GM06990 (cell line): ENCODE data around the gene PPP1R37.

Source experiments
- DNase-seq: peaks from one replicate; pipeline ENCODE4 v3.0.0-alpha.2; 2011; ENCODE audit not compliant: insufficient read length; ENCODE audit errors: extremely low read depth
- H3K27me3 ChIP-seq: replicated peaks from 2 replicates; pipeline ENCODE4 v1.6.0; 2011; ENCODE audit warnings: low read length; ENCODE audit not compliant: control insufficient read depth, insufficient read depth
- H3K36me3 ChIP-seq: 2 replicates; pipeline ENCODE4 v1.5.1; 2011; ENCODE audit warnings: low read length; ENCODE audit not compliant: control insufficient read depth, insufficient read depth
- H3K4me3 ChIP-seq: replicated peaks from 2 replicates; pipeline ENCODE4 v1.5.1; 2011; ENCODE audit warnings: low read depth, mild to moderate bottlenecking, control low read depth, low read length
- TF ChIP-seq, protein P1 (sequence below): IDR thresholded peaks from 2 replicates; pipeline ENCODE4 v1.5.1; 2011; ENCODE audit warnings: low read length, control low read depth, mild to moderate bottlenecking, inconsistent platforms; ENCODE audit not compliant: insufficient read depth, poor library complexity, severe bottlenecking

The PPP1R37 gene

DNA sequence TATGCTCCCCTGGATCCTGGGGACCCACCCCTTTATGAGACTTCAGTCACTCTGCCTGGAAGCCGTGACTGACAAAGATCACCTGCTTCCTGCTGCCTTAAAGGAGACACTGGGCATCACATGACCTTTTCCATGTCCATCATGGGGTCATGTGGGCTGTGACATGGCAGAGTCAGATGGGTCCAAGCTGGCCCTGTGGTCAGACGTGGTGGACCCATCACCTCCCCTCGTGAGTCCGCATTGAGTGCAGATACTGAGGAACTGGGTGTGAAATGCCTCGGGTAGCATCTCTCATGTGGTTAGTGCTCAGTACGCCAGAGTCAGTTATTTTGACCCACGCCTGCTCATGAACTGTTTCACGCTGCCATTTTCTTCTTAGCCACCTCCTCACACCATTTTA, 40.7 kb downstream of the PPP1R37 start:
- Histone ChIP-seq H3K4me3 (no peak overlapping the region), H3K27me3 (no peaks in the 10 kb centered on the region), H3K36me3 (no peaks in the 10 kb centered on the region)
- TF ChIP-seq, protein P1, sequence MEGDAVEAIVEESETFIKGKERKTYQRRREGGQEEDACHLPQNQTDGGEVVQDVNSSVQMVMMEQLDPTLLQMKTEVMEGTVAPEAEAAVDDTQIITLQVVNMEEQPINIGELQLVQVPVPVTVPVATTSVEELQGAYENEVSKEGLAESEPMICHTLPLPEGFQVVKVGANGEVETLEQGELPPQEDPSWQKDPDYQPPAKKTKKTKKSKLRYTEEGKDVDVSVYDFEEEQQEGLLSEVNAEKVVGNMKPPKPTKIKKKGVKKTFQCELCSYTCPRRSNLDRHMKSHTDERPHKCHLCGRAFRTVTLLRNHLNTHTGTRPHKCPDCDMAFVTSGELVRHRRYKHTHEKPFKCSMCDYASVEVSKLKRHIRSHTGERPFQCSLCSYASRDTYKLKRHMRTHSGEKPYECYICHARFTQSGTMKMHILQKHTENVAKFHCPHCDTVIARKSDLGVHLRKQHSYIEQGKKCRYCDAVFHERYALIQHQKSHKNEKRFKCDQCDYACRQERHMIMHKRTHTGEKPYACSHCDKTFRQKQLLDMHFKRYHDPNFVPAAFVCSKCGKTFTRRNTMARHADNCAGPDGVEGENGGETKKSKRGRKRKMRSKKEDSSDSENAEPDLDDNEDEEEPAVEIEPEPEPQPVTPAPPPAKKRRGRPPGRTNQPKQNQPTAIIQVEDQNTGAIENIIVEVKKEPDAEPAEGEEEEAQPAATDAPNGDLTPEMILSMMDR = no peak
- DNase-seq = no peak

DNA sequence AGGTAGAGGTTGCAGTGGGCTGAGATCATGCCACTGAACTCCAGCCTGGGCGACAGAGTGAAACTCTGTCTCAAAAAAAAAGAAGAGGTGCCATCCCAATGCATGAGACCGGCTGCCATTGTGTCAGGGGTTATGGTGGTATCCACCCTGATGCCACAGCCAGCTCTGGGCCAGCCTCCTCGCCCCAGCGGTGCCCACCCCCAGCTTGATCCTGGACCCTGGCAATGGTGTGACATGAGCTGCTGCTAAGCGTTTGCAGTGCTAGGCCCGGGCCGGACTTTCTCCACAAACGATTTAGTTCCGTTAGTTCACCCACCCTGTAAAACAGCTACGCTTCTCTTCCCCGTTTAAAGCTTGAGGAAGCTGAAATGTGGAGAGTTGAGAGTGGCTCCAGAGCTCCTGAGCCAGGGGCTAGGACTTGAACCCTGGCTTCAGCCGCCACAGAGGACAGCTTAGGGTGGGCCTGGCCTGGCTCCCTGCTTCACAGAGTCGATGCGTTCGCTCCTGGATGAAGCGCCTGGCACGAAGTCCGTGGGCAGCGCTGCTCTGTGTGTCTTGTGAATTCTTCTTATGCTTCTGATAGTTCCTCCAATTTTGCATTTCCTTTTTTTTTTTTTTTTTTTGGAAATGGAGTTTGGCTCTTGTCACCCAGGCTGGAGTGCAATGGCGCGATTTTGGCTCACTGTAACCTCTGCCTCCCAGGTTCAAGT, 42.4 kb downstream of the PPP1R37 start:
- Histone ChIP-seq H3K27me3 (no peaks in the 10 kb centered on the region), H3K36me3 (no peaks in the 10 kb centered on the region), H3K4me3 (no peak overlapping the region)
- TF ChIP-seq, protein P1 = no peak
- no peak for DNase-seq

DNA sequence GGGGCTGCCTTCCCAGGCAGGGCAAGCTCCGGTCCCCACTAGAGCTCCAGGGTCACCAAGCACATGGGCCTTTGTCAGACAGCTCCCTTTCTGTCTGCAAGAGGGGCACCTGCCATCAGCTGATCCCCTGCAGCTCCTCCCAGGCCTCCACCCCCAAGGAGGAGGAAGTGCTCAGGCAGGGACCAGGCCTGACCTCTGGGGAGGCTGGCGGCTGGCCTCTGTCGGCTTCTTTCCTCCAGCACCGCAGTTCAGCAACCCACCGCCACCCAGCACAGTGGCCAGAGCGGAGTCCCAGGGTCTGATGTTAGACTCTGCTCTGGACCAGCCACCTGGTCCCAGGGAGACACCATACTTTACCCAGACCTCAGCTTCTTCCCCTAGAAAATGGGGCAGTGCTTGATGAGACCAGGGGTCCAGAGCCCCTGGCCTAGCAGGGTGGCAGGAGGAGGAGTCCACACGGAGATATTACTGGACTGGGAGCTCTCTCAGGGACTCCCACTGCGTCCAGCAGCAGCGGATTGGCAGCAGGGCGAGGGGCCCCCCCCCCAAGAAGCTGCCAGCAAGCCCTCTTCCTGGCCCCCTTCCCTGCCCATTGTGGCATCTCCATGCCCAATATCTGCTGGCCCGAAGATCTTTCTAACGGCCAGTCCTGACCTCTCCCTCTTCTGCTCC, 43.7 kb downstream of the PPP1R37 start:
- DNase-seq = peak; percentile 52

DNA sequence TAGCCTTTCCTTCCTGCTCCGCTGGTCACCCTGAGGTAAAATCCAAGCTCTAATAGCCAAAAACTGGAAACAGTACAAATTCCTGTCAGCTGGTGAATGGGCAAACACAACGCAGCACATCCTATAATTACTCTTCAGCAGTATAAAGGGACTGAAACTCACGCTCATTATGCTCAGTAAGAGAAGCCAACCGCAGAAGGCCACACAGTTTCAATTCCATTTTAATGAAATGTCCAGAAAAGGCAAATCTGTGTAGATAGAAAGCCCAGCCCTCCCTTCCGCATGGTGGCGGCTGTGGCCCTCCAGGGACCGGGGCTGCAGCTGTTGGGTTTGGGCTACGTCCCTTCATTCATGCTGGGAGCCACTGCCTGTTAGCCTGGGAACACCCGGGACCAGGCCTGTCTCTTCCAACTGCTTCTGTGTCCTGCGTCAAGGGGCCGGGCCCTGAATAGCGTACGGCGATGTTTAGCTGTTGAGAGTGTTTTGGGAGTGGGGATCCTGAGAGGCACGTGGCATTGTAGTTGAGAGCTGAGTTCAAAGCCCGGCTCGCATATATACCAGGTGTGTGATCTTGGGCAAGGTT, 44.3 kb downstream of the PPP1R37 start:
- no peaks in the 10 kb centered on the region for H3K27me3 ChIP-seq

More for the DNA sequence above, 43.7 kb downstream of the PPP1R37 start:
- Histone ChIP-seq H3K27me3 (no peaks in the 10 kb centered on the region), H3K4me3 (peak overlapping the region; percentile 52), H3K36me3 (peaks cover 2% of the 10 kb centered on the region)
- TF ChIP-seq, protein P1 = no peak

DNA sequence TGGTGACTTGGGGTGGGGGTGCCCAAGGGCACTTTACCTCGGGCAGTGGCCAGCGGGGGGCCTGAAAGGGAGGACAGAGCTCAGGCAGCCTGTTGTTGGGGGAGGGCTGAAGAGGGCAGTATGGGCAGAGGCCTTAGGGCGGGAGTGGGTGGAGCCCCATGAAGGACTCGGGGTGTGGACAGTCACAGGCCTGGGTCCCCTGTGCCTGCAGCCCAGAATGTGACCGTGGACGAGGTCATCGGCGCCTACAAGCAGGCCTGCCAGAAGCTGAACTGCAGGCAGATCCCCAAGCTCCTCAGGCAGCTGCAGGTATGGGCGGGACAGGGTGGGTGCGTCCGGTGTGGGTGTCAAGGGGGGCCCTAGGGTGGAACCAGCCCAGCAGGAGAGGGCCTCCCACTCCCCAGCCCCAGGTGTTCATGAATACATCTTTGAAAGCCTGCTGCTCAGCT, 45.3 kb downstream of the PPP1R37 start:
- no peak overlapping the region for H3K4me3 ChIP-seq
- H3K36me3 ChIP-seq = peaks cover 7% of the 10 kb centered on the region
- DNase-seq = no peak
- TF ChIP-seq, protein P1 = no peak
- no peaks in the 10 kb centered on the region for H3K27me3 ChIP-seq

More for the DNA sequence above, 44.3 kb downstream of the PPP1R37 start:
- peaks cover 5% of the 10 kb centered on the region for H3K36me3 ChIP-seq
- TF ChIP-seq, protein P1 = peak; percentile 27
- peak; percentile 83 for DNase-seq
- H3K4me3 ChIP-seq = peak overlapping the region; percentile 52
